SK-N-SH treated with all-trans-retinoic acid at 6 μM for 48 hours (cell line): Measurements from ENCODE around the gene HS1BP3.

Experiments
- ISL1 ChIP-seq: fragments of 250-450 bp; sonication (Bioruptor Pico); IDR thresholded peaks from 2 replicates; pipeline ENCODE4 v2.1.2; 2022; ENCODE audit warnings: mild to moderate bottlenecking, moderate library complexity
- OSR1 ChIP-seq: fragments of 250-450 bp; sonication (Bioruptor Pico); IDR thresholded peaks from 2 replicates; pipeline ENCODE4 v1.8.0; 2022; ENCODE audit warnings: moderate library complexity, mild to moderate bottlenecking, inconsistent platforms
- RARB ChIP-seq: fragments of 250-450 bp; sonication (Bioruptor Pico); IDR thresholded peaks from 2 replicates; pipeline ENCODE4 v1.8.0; 2021; ENCODE audit warnings: mild to moderate bottlenecking, moderate library complexity
- ZFP3 ChIP-seq: fragments of 250-450 bp; sonication (Bioruptor Pico); IDR thresholded peaks from 2 replicates; pipeline ENCODE4 v1.5.0; 2020; ENCODE audit warnings: mild to moderate bottlenecking, moderate library complexity
- TF ChIP-seq, protein P1 (sequence below): fragments of 250-450 bp; sonication (Bioruptor Pico); IDR thresholded peaks from 2 replicates; pipeline ENCODE4 v1.5.1; 2021; ENCODE audit warnings: mild to moderate bottlenecking, moderate library complexity
- TF ChIP-seq, protein P2 (sequence below): fragments of 250-450 bp; sonication (Bioruptor Pico); IDR thresholded peaks from 2 replicates; pipeline ENCODE4 v1.8.0; 2020; ENCODE audit warnings: mild to moderate bottlenecking, moderate library complexity, borderline replicate concordance
- TF ChIP-seq, protein P3 (sequence below): fragments of 250-450 bp; sonication (Bioruptor Pico); IDR thresholded peaks from 2 replicates; pipeline ENCODE4 v1.5.0; 2020; ENCODE audit warnings: mild to moderate bottlenecking, moderate library complexity
- TF ChIP-seq, protein P4 (sequence below): fragments of 250-450 bp; sonication (Bioruptor Pico); IDR thresholded peaks from 2 replicates; pipeline ENCODE4 v1.5.1; 2020; ENCODE audit warnings: low read depth, mild to moderate bottlenecking, moderate library complexity

DNA sequence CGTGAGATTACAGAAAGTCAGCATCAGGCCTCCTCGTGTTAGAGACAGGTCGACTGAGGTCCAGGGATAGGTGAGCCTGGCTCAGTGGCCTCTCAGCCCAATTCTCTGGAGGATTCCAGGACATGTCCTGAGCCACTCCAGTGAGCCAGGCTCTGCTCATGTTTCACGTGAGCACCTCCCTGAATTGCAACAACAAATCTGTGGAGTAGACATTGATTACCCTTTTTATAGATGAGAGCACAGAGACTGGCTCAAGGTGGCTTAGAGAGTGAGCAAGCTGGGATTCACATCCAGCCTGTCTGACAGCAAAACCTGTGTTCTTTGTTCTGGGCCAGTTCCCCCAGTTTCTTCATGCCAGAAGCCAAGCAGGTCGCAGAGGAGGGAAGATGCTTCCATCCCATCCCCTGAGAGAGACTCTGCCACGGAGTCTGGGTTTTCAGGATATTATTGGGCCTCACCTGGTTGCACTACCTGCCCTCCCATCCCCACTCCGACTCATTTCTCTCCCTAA is 46.4 kb downstream of the HS1BP3 start:
- TF ChIP-seq ISL1 (CRISPR knock-in tag) = no peak
- TF ChIP-seq, protein P1, sequence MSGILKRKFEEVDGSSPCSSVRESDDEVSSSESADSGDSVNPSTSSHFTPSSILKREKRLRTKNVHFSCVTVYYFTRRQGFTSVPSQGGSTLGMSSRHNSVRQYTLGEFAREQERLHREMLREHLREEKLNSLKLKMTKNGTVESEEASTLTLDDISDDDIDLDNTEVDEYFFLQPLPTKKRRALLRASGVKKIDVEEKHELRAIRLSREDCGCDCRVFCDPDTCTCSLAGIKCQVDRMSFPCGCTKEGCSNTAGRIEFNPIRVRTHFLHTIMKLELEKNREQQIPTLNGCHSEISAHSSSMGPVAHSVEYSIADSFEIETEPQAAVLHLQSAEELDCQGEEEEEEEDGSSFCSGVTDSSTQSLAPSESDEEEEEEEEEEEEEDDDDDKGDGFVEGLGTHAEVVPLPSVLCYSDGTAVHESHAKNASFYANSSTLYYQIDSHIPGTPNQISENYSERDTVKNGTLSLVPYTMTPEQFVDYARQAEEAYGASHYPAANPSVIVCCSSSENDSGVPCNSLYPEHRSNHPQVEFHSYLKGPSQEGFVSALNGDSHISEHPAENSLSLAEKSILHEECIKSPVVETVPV = no peak
- TF ChIP-seq ZFP3 (CRISPR knock-in tag) = no peak
- TF ChIP-seq, protein P2, sequence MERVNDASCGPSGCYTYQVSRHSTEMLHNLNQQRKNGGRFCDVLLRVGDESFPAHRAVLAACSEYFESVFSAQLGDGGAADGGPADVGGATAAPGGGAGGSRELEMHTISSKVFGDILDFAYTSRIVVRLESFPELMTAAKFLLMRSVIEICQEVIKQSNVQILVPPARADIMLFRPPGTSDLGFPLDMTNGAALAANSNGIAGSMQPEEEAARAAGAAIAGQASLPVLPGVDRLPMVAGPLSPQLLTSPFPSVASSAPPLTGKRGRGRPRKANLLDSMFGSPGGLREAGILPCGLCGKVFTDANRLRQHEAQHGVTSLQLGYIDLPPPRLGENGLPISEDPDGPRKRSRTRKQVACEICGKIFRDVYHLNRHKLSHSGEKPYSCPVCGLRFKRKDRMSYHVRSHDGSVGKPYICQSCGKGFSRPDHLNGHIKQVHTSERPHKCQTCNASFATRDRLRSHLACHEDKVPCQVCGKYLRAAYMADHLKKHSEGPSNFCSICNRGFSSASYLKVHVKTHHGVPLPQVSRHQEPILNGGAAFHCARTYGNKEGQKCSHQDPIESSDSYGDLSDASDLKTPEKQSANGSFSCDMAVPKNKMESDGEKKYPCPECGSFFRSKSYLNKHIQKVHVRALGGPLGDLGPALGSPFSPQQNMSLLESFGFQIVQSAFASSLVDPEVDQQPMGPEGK (CRISPR knock-in tag) = no peak
- no peak for TF ChIP-seq OSR1 (CRISPR knock-in tag)
- no peak for TF ChIP-seq RARB (CRISPR knock-in tag)
- TF ChIP-seq, protein P3, sequence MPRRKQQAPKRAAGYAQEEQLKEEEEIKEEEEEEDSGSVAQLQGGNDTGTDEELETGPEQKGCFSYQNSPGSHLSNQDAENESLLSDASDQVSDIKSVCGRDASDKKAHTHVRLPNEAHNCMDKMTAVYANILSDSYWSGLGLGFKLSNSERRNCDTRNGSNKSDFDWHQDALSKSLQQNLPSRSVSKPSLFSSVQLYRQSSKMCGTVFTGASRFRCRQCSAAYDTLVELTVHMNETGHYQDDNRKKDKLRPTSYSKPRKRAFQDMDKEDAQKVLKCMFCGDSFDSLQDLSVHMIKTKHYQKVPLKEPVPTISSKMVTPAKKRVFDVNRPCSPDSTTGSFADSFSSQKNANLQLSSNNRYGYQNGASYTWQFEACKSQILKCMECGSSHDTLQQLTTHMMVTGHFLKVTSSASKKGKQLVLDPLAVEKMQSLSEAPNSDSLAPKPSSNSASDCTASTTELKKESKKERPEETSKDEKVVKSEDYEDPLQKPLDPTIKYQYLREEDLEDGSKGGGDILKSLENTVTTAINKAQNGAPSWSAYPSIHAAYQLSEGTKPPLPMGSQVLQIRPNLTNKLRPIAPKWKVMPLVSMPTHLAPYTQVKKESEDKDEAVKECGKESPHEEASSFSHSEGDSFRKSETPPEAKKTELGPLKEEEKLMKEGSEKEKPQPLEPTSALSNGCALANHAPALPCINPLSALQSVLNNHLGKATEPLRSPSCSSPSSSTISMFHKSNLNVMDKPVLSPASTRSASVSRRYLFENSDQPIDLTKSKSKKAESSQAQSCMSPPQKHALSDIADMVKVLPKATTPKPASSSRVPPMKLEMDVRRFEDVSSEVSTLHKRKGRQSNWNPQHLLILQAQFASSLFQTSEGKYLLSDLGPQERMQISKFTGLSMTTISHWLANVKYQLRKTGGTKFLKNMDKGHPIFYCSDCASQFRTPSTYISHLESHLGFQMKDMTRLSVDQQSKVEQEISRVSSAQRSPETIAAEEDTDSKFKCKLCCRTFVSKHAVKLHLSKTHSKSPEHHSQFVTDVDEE = no peak
- TF ChIP-seq, protein P4, sequence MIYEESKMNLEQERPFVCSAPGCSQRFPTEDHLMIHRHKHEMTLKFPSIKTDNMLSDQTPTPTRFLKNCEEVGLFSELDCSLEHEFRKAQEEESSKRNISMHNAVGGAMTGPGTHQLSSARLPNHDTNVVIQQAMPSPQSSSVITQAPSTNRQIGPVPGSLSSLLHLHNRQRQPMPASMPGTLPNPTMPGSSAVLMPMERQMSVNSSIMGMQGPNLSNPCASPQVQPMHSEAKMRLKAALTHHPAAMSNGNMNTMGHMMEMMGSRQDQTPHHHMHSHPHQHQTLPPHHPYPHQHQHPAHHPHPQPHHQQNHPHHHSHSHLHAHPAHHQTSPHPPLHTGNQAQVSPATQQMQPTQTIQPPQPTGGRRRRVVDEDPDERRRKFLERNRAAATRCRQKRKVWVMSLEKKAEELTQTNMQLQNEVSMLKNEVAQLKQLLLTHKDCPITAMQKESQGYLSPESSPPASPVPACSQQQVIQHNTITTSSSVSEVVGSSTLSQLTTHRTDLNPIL (CRISPR knock-in tag) = no peak
